K562 (cell line): ENCODE data around the gene CRYZ. TPM values are rescaled to one million over a fixed set of nuclear protein-coding genes. Genes with fewer than 3 reads are reported as not detected.

Experiments used
- ATAC-seq: fragments of 200-7000 bp; cut with Tn5 transposase; 3 replicates; pipeline ENCODE4 v1.9.1; 2020; ENCODE audit warnings: moderate library complexity
- BruUV-seq: library from RNA; stranded (reverse); fragments of 400-500 nt; replicated peaks from 2 replicates; lab custom pipeline; 2021; lab: Mats Ljungman, UMichigan
- CTCF ChIA-PET: fragments of 300-600 bp; formaldehyde crosslinking; extraction: SDS; loops from one replicate; lab custom pipeline; 2021; ENCODE audit warnings: low intra/inter-chr PET ratio; lab: Yijun Ruan, JAX
- POLR2A ChIA-PET: fragments of 300-600, 350-650 bp; sonication (Branson Sonifier 250); formaldehyde crosslinking; extraction: SDS; loops from one replicate; lab custom pipeline; 2021; ENCODE audit warnings: antibody characterized with exemption, inconsistent platforms; lab: Yijun Ruan, JAX
- DNase-seq, 4 experiments: peaks; one replicate each; pipeline versions ENCODE4 v3.0.0 to v3.0.0-alpha.2; 2011 to 2018; ENCODE audit warnings: low spot score in 3 of 4, mixed read lengths in 3 of 4; ENCODE audit errors: extremely low read depth in 1 of 4
- FAIRE-seq: peaks from 2 replicates; lab custom pipeline; 2011; peaks lifted over from hg19 to GRCh38; lab: Jason Lieb, UNC
- H2AFZ ChIP-seq: 2 replicates; pipeline ENCODE4 v1.6.0; 2011; ENCODE audit warnings: low read depth, low read length, control low read depth, inconsistent platforms
- H3K27ac ChIP-seq: fragments of 200-600 bp; 3 replicates; pipeline ENCODE4 v1.8.0; 2011; ENCODE audit warnings: low read depth, mild to moderate bottlenecking, control low read depth, inconsistent platforms, low read length, moderate library complexity, mixed read lengths; ENCODE audit errors: extremely low read depth
- H3K27me3 ChIP-seq, 2 experiments: fragments of 300-600 bp in 1 of 2; 2 replicates in 1 of 2; 3 replicates in 1 of 2; pipeline versions ENCODE4 v1.6.0 to v1.8.0; 2011; ENCODE audit warnings: inconsistent platforms in 2 of 2, low read length in 2 of 2, mild to moderate bottlenecking in 1 of 2, mixed read lengths in 1 of 2, moderate library complexity in 1 of 2; ENCODE audit not compliant: control insufficient read depth in 2 of 2, insufficient read depth in 2 of 2
- H3K36me3 ChIP-seq: fragments of 300-600 bp; 3 replicates; pipeline ENCODE4 v1.8.0; 2011; ENCODE audit warnings: mild to moderate bottlenecking, low read length, inconsistent platforms; ENCODE audit not compliant: control insufficient read depth, insufficient read depth
- H3K4me1 ChIP-seq, 2 experiments: fragments of 200-600 bp in 1 of 2; replicated peaks in 1 of 2; 2 replicates in 1 of 2; 3 replicates in 1 of 2; pipeline versions ENCODE4 v1.5.1 to v1.8.0; 2011; ENCODE audit warnings: inconsistent platforms in 2 of 2, low read length in 2 of 2, mild to moderate bottlenecking in 1 of 2, mixed read lengths in 1 of 2, moderate library complexity in 1 of 2; ENCODE audit not compliant: control insufficient read depth in 2 of 2, insufficient read depth in 2 of 2
- H3K4me2 ChIP-seq: 2 replicates; pipeline ENCODE4 v1.6.1; 2011; ENCODE audit warnings: low read length, control low read depth, inconsistent platforms, mixed read lengths; ENCODE audit not compliant: insufficient read depth
- H3K4me3 ChIP-seq: fragments of 200-600 bp; sonication (generic), shearing (Covaris generic); 2 replicates; pipeline ENCODE4 v1.5.1; 2016; ENCODE audit warnings: control low read depth, inconsistent platforms
- H3K79me2 ChIP-seq: fragments of 200-600 bp; 3 replicates; pipeline ENCODE4 v1.8.0; 2011; ENCODE audit warnings: low read length, inconsistent platforms; ENCODE audit not compliant: control insufficient read depth, insufficient read depth
- H3K9ac ChIP-seq, 2 experiments: 2 replicates each; pipeline versions ENCODE4 v1.6.0 to v1.6.1; 2011; ENCODE audit warnings: low read depth in 2 of 2, low read length in 2 of 2, control low read depth in 1 of 2, inconsistent platforms in 1 of 2, mild to moderate bottlenecking in 1 of 2, mixed read lengths in 1 of 2; ENCODE audit not compliant: insufficient read depth in 1 of 2
- H3K9me1 ChIP-seq: one replicate; pipeline ENCODE4 v1.6.0; 2011; ENCODE audit warnings: inconsistent platforms, mild to moderate bottlenecking, low read length, moderate library complexity; ENCODE audit not compliant: control insufficient read depth, insufficient read depth
- H3K9me3 ChIP-seq: replicated peaks from 2 replicates; pipeline ENCODE4 v1.5.1; 2011; ENCODE audit warnings: low read depth, low read length, inconsistent platforms; ENCODE audit not compliant: control insufficient read depth, insufficient read depth
- H4K20me1 ChIP-seq: replicated peaks from 2 replicates; pipeline ENCODE4 v1.6.1; 2011; ENCODE audit warnings: low read length, inconsistent platforms, mixed read lengths; ENCODE audit not compliant: control insufficient read depth, insufficient read depth
- RBM25 ChIP-seq: fragments of 200-400 bp; formaldehyde crosslinking; IDR thresholded peaks from 2 replicates; pipeline ENCODE4 v1.6.1; 2018; ENCODE audit warnings: low read length, low read depth, moderate library complexity; ENCODE audit not compliant: severe bottlenecking
- RFX7 ChIP-seq: fragments of 250-450 bp; sonication (Bioruptor Pico); IDR thresholded peaks from 2 replicates; pipeline ENCODE4 v1.5.1; 2021; ENCODE audit warnings: mild to moderate bottlenecking
- UBTF ChIP-seq, 2 experiments: IDR thresholded peaks; 2 replicates each; pipeline ENCODE4 v1.6.1; 2012; ENCODE audit warnings: improper control_type of control experiment in 2 of 2, low read depth in 2 of 2, low read length in 2 of 2, borderline replicate concordance in 1 of 2
- ZNF134 ChIP-seq: fragments of 250-450 bp; sonication (Bioruptor Pico); conservative IDR thresholded peaks from 2 replicates; pipeline ENCODE4 v1.4.0; 2020
- WGBS: fragments of 100-300 bp; shearing (Covaris generic); methylation state at CpG from one replicate; pipeline ENCODE4 v1.1.6; 2016; ENCODE audit warnings: low coverage, mixed read lengths; ENCODE audit not compliant: insufficient coverage; ENCODE audit errors: missing lambda C conversion rate; 5-methylcytosine and 5-hydroxymethylcytosine counted together
- in situ Hi-C: fragments of 300-500 bp; cut with MboI; formaldehyde crosslinking; loops from 4 replicates; pipeline ENCODE4 v1.15.0; 2018; ENCODE audit warnings: inconsistent platforms, mixed read lengths
- intact Hi-C: fragments of 100-400 bp; cut with micrococcal nuclease; formaldehyde crosslinking; loops from 2 replicates; pipeline ENCODE4 v1.14.2; 2022
- polyA plus RNA-seq, 8 experiments: library from polyadenylated mRNA; depleted of rRNA in 4 of 8; stranded (reverse) in 5 of 8; unstranded in 3 of 8; fragments of >200 nt; fragmentation: Nextera tagmentation in 2 of 8; fragmentation: Illumina TruSeq in 1 of 8; extraction: Ambion mirVana in 2 of 8; extraction: Trizol in 1 of 8; gene quantifications; 2 replicates each; pipeline versions ENCODE4 v1.2.1 to v1.2.3, GENCODE V29; 2011 to 2014; ENCODE audit warnings: inconsistent platforms in 1 of 8, missing spikeins in 1 of 8
- total RNA-seq, 7 experiments: library from RNA; depleted of rRNA in 6 of 7; stranded (reverse); fragments of >200 nt in 6 of 7; fragmentation: Illumina TruSeq in 2 of 7; extraction: Trizol in 2 of 7; gene quantifications; 2 replicates each; pipeline versions ENCODE4 v1.2.1 to v1.2.3, GENCODE V29; 2011 to 2021; ENCODE audit warnings: low replicate concordance in 1 of 7

Gene CRYZ
- total and polyA plus RNA-seq, 9 of the 15 experiments (the other 6 are each of a cell fraction or from before 2014, with no cell fraction given): 51.7 to 179 (median 81.4) TPM

GRCh38 chr1:74715806-74716205, 17.0 kb downstream of the CRYZ start:
- H3K9me3 ChIP-seq: no peaks in the 10 kb centered on the region
- intact Hi-C loops: no loop called here
- no peak overlapping the region for H2AFZ ChIP-seq
- no TSS peak for BruUV-seq
- DNase-seq (no peak), ATAC-seq (no peak), FAIRE-seq (no peak)
- H3K4me2 ChIP-seq: no peak overlapping the region
- H3K4me1 ChIP-seq: no peaks in the 10 kb centered on the region
- ChIA-PET POLR2A (no interaction called here), CTCF (no interaction called here)
- H3K79me2 ChIP-seq: no peaks in the 10 kb centered on the region
- H3K27me3 ChIP-seq: no peaks in the 10 kb centered on the region
- no peaks in the 10 kb centered on the region for H4K20me1 ChIP-seq
- peak; percentile 79 for TF ChIP-seq RBM25
- peak; percentile 96 for TF ChIP-seq ZNF134 (CRISPR knock-in tag)
- TF ChIP-seq RFX7 (CRISPR knock-in tag): no peak
- TF ChIP-seq UBTF (IDR thresholded peaks at IDR 0.05; ENCODE audit: borderline replicate concordance in 1 of 2, low read depth in 2 of 2, low read length in 2 of 2): no peak
- no peak overlapping the region for H3K27ac ChIP-seq
- H3K4me3 ChIP-seq: no peak overlapping the region
- peaks cover 81% of the 10 kb centered on the region for H3K36me3 ChIP-seq
- in situ Hi-C loops: no loop called here
- no peaks in the 10 kb centered on the region for H3K9me1 ChIP-seq
- 78% methylated on average over 6 of the region's 6 CpGs for WGBS
- H3K9ac ChIP-seq: no peak overlapping the region
